GM18951 (cell line): ENCODE measurements around the gene ZBTB40.

ENCODE experiments used
- POLR2A ChIP-seq: IDR thresholded peaks from 4 replicates; pipeline ENCODE4 v1.6.1; 2011; ENCODE audit warnings: mild to moderate bottlenecking; ENCODE audit not compliant: insufficient read length, insufficient read depth; ENCODE audit errors: extremely low read depth
- in situ Hi-C: fragments of 300-500 bp; cut with MboI; formaldehyde crosslinking; loops from one replicate; pipeline ENCODE4 v1.12.0; 2022; ENCODE audit warnings: low sequenced_read_pairs, mixed read lengths, inconsistent platforms; ENCODE audit not compliant: unreplicated experiment

Gene ZBTB40

GRCh38 chr1:22579541-22580155, 128.0 kb downstream of the ZBTB40 start:
- in situ Hi-C loops, result no loop called here

More at GRCh38 chr1:22579541-22580155, 128.0 kb downstream of the ZBTB40 start:
- no peak for TF ChIP-seq POLR2A
